Activated CD4-positive, alpha-beta memory T cell treated with anti-CD3 and anti-CD28 coated beads for 36 hours (primary cell): Measurements from ENCODE around the gene HAS3. TPM values are rescaled to one million over a fixed set of nuclear protein-coding genes. Genes with fewer than 3 reads are reported as not detected.
"Not testable (repeated sequence)": the region's sequence is repeated elsewhere in the genome, so short reads cannot be mapped to it uniquely, and the experiment has no call there.

Source experiments
- CTCF ChIA-PET: fragments of 350-600 bp; sonication (Branson Sonifier 250); formaldehyde crosslinking; loops from one replicate; lab custom pipeline; 2021; ENCODE audit warnings: antibody characterized with exemption, inconsistent platforms; lab: Charles Lee
- POLR2A ChIA-PET: fragments of 350-600 bp; sonication (Branson Sonifier 250); formaldehyde crosslinking; loops from one replicate; lab custom pipeline; 2021; ENCODE audit warnings: antibody characterized with exemption; lab: Charles Lee
- DNase-seq: peaks from one replicate; pipeline ENCODE4 v3.0.0-alpha.2; 2020
- H3K27ac Mint-ChIP-seq: one replicate; pipeline ENCODE4 v1.8.0; 2021; ENCODE audit warnings: mixed read lengths
- H3K27me3 Mint-ChIP-seq: one replicate; pipeline ENCODE4 v1.8.0; 2021; ENCODE audit warnings: mixed read lengths
- H3K36me3 Mint-ChIP-seq: one replicate; pipeline ENCODE4 v1.8.0; 2021; ENCODE audit warnings: mixed read lengths
- H3K4me1 Mint-ChIP-seq: one replicate; pipeline ENCODE4 v1.8.0; 2021; ENCODE audit warnings: low read depth, mixed read lengths
- H3K4me3 Mint-ChIP-seq: one replicate; pipeline ENCODE4 v1.8.0; 2021; ENCODE audit warnings: mild to moderate bottlenecking, mixed read lengths
- H3K9me3 Mint-ChIP-seq: one replicate; pipeline ENCODE4 v1.8.0; 2021; ENCODE audit warnings: mixed read lengths
- intact Hi-C: fragments of 100-400 bp; cut with micrococcal nuclease; formaldehyde crosslinking; loops from one replicate; pipeline ENCODE4 v1.15.1; 2023
- total RNA-seq, 2 experiments: library from RNA; stranded (reverse); gene quantifications; one replicate each; pipeline ENCODE4 v1.2.3, GENCODE V29; 2021

Gene HAS3
- total RNA-seq, 2 experiments from 2014 or later: 0.10 to 0.21 TPM

DNA sequence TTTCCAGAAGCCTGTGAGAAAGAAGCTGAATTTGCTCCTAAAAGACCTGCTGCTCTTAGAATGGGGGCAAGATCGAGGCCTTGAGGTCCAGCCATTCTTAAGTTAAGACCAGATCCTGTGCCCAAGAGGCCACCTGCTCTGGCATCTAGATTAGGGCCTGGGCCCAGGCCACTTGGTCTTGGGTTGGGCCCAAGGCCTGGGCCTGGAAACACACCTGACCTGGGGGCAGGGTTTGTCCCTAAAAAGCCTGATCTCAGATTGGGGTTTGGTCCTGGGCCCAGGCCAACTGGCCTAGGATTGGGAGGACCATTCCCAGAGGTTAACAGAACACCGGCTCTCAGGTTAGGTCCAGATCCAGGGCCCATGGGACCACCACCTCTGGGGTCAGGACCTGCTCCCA, 14.1 kb downstream of the HAS3 start:
- H3K27ac Mint-ChIP-seq: no peak overlapping the region
- CTCF ChIA-PET: no interaction called here
- H3K4me1 Mint-ChIP-seq: peaks cover 3% of the 10 kb centered on the region
- intact Hi-C loops: no loop called here
- H3K9me3 Mint-ChIP-seq: no peaks in the 10 kb centered on the region
- POLR2A ChIA-PET: interaction anchor here (1.1 kb wide), 1 partner anchor 14 kb away, joined by 3 read pairs; the partner anchor contains the start of gene HAS3
- H3K36me3 Mint-ChIP-seq: peaks cover 42% of the 10 kb centered on the region
- no peaks in the 10 kb centered on the region for H3K27me3 Mint-ChIP-seq
- H3K4me3 Mint-ChIP-seq: no peak overlapping the region
- no peak for DNase-seq

DNA sequence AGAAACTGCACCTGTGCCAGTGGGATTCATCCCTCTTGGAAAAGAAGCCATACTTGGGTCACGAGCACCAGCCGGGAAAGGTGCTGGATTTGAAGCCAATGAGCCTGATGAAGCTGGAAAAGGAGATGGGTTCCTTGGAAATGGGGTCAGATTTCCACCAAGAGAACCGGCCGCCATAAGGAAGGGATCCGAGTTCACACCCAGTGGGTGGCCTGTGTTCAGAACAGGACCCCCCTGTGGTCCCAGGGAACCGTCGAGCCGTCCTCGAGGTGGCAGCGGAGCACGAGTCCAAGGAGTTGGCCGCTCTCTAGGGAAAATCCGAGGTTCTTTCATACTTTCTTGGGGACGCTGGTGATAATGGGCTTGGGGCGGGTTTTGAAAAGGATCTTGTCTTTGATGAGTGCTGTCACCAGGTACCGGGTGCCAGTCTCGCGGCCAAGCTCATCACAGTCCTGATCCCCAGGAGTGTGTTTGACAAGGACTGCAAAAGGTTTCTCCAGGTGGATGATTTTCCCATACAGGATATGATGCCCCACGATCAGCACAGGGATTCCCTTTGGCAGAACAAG, 14.7 kb downstream of the HAS3 start:
- no peaks in the 10 kb centered on the region for H3K9me3 Mint-ChIP-seq
- ChIA-PET CTCF (interaction anchor here (6.2 kb wide), 1 partner anchor 7 kb away, joined by 91 read pairs; no protein-coding TSS in a partner anchor), POLR2A (no interaction called here)
- DNase-seq: no peak
- H3K4me1 Mint-ChIP-seq: peaks cover 3% of the 10 kb centered on the region
- intact Hi-C loops: loop anchor here (10.0 kb wide), 1 partner anchor 415 kb away; no protein-coding TSS in a partner anchor
- no peak overlapping the region for H3K27ac Mint-ChIP-seq
- H3K4me3 Mint-ChIP-seq: no peak overlapping the region
- no peaks in the 10 kb centered on the region for H3K27me3 Mint-ChIP-seq
- peaks cover 36% of the 10 kb centered on the region for H3K36me3 Mint-ChIP-seq

DNA sequence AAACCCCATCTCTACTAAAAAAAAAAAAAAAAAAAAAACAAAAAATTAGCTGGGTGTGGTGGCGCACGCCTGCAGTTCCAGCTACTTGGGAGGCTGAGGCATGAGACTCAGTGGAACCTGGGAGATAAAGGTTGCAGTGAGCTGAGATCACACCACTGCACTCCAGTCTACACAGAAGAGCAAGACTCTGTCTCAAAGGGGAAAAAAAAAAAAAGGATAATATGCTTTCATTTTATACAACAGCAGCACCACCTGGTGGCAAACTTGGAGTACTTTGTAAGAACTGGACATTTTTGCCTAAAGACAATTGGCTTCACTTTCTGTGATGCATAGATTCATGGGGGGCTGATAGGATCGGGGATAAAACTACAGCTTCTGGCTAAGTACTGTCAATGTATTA, 18.5 kb downstream of the HAS3 start:
- Mint-ChIP-seq H3K4me1 (peaks cover 26% of the 10 kb centered on the region), H3K27me3 (no peaks in the 10 kb centered on the region), H3K27ac (no peak overlapping the region), H3K9me3 (no peaks in the 10 kb centered on the region), H3K36me3 (peaks cover 28% of the 10 kb centered on the region), H3K4me3 (no peak overlapping the region)
- ChIA-PET CTCF (interaction anchor here (0.6 to 6.2 kb wide), 32 partner anchors 10 to 1232 kb away, joined by 3 to 91 read pairs (median 4); partner anchors contain the start of genes CHTF8, HAS3, UTP4 and ZFP90), POLR2A (no interaction called here)
- DNase-seq: peak; percentile 57
- intact Hi-C loops: loop anchor here (1.0 to 10.0 kb wide), 2 partner anchors 277 to 419 kb away; no protein-coding TSS in a partner anchor

DNA sequence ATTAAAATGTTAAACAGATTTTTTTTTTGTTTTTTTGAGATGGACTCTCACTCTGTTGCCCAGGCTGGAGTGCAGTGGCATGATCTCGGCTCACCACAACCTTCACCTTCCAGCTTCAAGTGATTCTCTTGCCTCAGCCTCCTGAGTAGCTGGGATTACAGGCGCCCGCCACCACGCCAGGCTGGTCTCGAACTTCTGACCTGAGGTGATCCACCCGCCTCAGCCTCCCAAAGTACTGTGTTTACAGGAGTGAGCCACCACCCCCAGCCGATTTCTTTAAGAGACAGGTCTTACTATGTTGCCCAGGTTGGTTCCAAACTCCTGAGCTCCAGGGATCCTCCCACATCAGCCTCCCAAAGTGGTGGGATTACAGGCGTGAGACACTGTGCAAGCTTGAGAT, 19.0 kb downstream of the HAS3 start:
- H3K4me3 Mint-ChIP-seq, H3K27me3 Mint-ChIP-seq, H3K9me3 Mint-ChIP-seq, POLR2A ChIA-PET, DNase-seq, H3K27ac Mint-ChIP-seq: not testable (repeated sequence)
- intact Hi-C loops: loop anchor here (1.0 to 10.0 kb wide), 2 partner anchors 277 to 420 kb away; no protein-coding TSS in a partner anchor
- Mint-ChIP-seq H3K36me3 (peaks cover 27% of the 10 kb centered on the region), H3K4me1 (peaks cover 27% of the 10 kb centered on the region)
- CTCF ChIA-PET: interaction anchor here (0.6 to 6.2 kb wide), 33 partner anchors 9 to 1232 kb away, joined by 3 to 91 read pairs (median 4); partner anchors contain the start of genes CHTF8, HAS3 and UTP4

DNA sequence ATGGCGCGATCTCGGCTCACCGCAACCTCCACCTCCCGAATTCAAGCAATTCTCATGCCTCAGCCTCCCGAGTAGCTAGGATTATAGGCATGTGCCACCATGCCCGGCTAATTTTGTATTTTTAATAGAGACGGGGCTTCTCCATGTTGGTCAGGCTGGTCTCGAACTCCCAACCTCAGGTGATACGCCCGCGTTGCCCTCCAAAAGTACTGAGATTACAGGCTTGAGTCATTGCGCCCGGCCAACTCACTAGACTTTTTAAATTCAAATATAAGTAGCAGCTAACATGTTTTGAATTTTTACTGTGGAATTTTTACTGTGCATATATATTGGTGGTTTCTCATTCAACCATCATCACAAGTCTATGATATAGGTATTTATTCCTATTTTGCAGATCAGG, 19.5 kb downstream of the HAS3 start:
- H3K27ac Mint-ChIP-seq: not testable (repeated sequence)

DNA sequence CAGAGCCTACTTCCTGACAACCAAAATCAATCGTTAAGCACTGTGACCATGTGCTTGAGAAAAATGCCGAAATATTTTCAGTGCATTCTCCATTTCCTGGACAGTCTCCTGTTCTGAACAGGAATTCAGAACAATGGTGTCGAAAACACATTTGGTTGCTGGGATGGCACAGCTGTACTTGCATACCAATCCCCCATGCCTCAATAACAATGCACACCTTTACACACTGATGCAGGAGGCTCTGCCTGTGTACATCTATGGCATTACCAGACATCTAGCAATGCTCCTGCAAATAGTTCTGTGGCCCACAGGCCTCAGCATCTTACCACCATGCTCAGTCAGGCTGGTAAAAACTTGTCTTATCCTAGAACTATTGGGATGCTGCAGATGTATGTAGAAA, 20.8 kb downstream of the HAS3 start:
- no peaks in the 10 kb centered on the region for H3K9me3 Mint-ChIP-seq
- H3K4me1 Mint-ChIP-seq: peaks cover 43% of the 10 kb centered on the region
- intact Hi-C loops: loop anchor here (10.0 kb wide), 1 partner anchor 421 kb away; no protein-coding TSS in a partner anchor
- H3K27me3 Mint-ChIP-seq: no peaks in the 10 kb centered on the region
- no peak for DNase-seq
- ChIA-PET CTCF (interaction anchor here (2.3 to 6.2 kb wide), 2 partner anchors 13 to 41 kb away, joined by 5 to 91 read pairs; no protein-coding TSS in a partner anchor), POLR2A (no interaction called here)
- H3K4me3 Mint-ChIP-seq: no peak overlapping the region
- H3K36me3 Mint-ChIP-seq: peaks cover 13% of the 10 kb centered on the region
- H3K27ac Mint-ChIP-seq: no peak overlapping the region

More for the DNA sequence above, 19.5 kb downstream of the HAS3 start:
- CTCF ChIA-PET: interaction anchor here (0.8 to 6.2 kb wide), 15 partner anchors 9 to 604 kb away, joined by 3 to 91 read pairs (median 7); partner anchors contain the start of genes CHTF8 and UTP4
- H3K9me3 Mint-ChIP-seq, H3K27me3 Mint-ChIP-seq, POLR2A ChIA-PET, H3K4me3 Mint-ChIP-seq, DNase-seq: not testable (repeated sequence)
- intact Hi-C loops: loop anchor here (1.0 to 10.0 kb wide), 2 partner anchors 278 to 420 kb away; no protein-coding TSS in a partner anchor
- peaks cover 25% of the 10 kb centered on the region for H3K36me3 Mint-ChIP-seq
- peaks cover 32% of the 10 kb centered on the region for H3K4me1 Mint-ChIP-seq

DNA sequence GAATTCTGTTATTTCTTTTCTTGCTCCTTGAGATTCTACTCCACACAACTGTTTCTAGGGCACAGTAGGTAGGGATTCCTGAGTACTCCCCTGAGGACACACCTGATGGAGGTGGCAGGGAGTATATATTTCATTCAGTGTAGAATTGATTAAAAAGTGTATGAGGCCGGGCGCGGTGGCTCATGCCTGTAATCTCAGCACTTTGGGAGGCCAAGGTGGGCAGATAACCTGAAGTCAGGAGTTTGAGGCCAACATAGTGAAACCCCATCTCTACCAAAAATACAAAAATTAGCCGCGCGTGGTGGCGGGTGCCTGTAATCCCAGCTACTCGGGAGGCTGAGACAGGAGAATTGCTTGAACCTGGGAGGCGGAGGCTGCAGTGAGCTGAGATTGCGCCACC, 21.3 kb downstream of the HAS3 start:
- DNase-seq, H3K27ac Mint-ChIP-seq, H3K9me3 Mint-ChIP-seq, H3K4me3 Mint-ChIP-seq, H3K27me3 Mint-ChIP-seq, POLR2A ChIA-PET: not testable (repeated sequence)
- intact Hi-C loops: loop anchor here (10.0 kb wide), 1 partner anchor 422 kb away; no protein-coding TSS in a partner anchor
- CTCF ChIA-PET: interaction anchor here (2.3 kb wide), 1 partner anchor 40 kb away, joined by 5 read pairs; no protein-coding TSS in a partner anchor
- Mint-ChIP-seq H3K4me1 (peaks cover 47% of the 10 kb centered on the region), H3K36me3 (peaks cover 11% of the 10 kb centered on the region)

DNA sequence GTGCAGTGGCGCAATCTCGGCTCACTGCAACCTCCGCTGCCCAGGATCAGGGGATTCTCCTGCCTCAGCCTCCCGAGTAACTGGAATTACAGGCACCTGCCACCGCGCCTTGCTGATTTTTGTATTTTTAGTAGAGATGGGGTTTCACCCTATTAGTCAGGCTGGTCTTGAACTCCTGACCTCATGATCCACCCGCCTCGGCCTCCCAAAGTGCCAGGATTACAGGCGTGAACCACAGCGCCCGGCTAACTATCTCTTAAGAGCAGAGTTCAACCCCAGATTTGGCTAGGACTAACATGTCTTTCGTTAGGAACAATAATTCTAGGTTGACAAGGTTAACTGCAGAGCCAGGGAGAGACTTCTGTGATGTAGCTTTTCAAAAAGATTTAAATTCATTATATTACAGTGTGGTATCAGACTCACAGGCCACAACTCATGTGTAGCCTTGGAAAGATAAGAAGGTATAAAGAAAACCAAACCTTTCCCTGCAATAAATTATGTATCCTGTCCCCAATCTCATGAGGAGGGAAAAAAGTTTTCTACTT, 22.6 kb downstream of the HAS3 start:
- no peak for DNase-seq
- H3K36me3 Mint-ChIP-seq: peaks cover 10% of the 10 kb centered on the region
- CTCF ChIA-PET: interaction anchor here (0.6 to 1.2 kb wide), 3 partner anchors 22 to 172 kb away, joined by 3 to 4 read pairs (median 4); no protein-coding TSS in a partner anchor
- H3K4me1 Mint-ChIP-seq: peaks cover 47% of the 10 kb centered on the region
- no peaks in the 10 kb centered on the region for H3K9me3 Mint-ChIP-seq
- POLR2A ChIA-PET: no interaction called here
- intact Hi-C loops: loop anchor here (10.0 kb wide), 1 partner anchor 423 kb away; no protein-coding TSS in a partner anchor
- H3K4me3 Mint-ChIP-seq: no peak overlapping the region
- H3K27me3 Mint-ChIP-seq: no peaks in the 10 kb centered on the region
- no peak overlapping the region for H3K27ac Mint-ChIP-seq

DNA sequence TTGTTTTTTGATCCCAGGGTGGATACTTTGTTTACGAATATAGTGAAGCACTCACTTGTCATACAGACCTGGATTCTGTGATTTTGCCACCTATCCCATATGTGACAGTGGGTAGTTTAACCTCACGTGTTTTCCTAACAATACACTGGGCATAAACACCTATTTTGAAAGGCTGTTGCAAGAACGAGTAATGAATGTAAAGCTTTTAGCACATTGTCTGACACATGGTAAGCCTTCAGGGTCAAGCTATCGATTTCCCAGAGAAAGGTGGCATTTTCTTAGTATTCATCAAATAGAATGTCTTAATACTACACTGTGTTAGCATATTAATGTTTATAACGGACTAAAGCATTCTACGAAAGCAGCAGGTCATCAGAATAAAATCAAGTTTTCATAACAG, 25.0 kb downstream of the HAS3 start:
- POLR2A ChIA-PET: interaction anchor here (0.7 to 4.3 kb wide), 2 partner anchors 36 to 819 kb away, joined by 3 to 31 read pairs; partner anchors contain the start of genes PRMT7 and SLC7A6OS
- peaks cover 21% of the 10 kb centered on the region for H3K36me3 Mint-ChIP-seq
- peaks cover 62% of the 10 kb centered on the region for H3K4me1 Mint-ChIP-seq
- no peaks in the 10 kb centered on the region for H3K9me3 Mint-ChIP-seq
- peak overlapping the region; percentile 91 for H3K27ac Mint-ChIP-seq
- DNase-seq: no peak
- H3K27me3 Mint-ChIP-seq: no peaks in the 10 kb centered on the region
- intact Hi-C loops: loop anchor here (5.0 kb wide), 1 partner anchor 603 kb away; no protein-coding TSS in a partner anchor
- H3K4me3 Mint-ChIP-seq: peak overlapping the region; percentile 97
- CTCF ChIA-PET: interaction anchor here (1.5 to 1.6 kb wide), 2 partner anchors 17 to 610 kb away, joined by 5 to 11 read pairs; no protein-coding TSS in a partner anchor

DNA sequence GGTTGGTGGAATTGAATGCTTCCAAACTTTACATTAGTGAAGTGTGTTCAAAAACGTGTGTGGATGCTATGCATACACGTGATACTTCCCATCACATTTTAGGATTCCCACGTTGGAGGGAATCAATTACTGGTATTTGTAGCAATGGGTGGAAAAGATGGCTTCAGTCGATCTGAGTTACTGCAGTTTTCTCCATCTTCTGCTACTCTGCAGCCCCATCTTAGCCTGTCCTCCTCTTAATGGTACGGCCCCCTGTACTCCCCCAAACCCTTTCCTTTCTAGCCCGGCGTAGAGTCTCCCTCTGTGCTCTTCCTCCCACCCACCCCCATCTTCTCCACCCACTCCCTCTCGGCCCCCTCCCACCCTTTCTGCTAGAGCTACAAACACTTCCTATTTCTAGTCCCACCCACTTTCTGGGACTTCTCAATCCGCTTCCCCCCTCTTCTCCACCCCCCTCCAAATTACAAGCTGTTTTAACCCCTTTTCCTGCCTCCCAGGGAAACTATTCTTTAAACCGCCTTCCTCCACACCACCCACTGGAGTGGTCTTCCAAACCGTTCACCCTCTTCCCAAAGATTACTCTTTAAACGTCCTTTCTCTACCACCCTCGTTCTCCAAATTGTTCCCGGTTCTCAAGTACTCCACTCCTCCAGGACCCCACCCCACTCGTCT, 25.9 kb downstream of the HAS3 start:
- POLR2A ChIA-PET: interaction anchor here (4.3 kb wide), 1 partner anchor 35 kb away, joined by 31 read pairs; no protein-coding TSS in a partner anchor

DNA sequence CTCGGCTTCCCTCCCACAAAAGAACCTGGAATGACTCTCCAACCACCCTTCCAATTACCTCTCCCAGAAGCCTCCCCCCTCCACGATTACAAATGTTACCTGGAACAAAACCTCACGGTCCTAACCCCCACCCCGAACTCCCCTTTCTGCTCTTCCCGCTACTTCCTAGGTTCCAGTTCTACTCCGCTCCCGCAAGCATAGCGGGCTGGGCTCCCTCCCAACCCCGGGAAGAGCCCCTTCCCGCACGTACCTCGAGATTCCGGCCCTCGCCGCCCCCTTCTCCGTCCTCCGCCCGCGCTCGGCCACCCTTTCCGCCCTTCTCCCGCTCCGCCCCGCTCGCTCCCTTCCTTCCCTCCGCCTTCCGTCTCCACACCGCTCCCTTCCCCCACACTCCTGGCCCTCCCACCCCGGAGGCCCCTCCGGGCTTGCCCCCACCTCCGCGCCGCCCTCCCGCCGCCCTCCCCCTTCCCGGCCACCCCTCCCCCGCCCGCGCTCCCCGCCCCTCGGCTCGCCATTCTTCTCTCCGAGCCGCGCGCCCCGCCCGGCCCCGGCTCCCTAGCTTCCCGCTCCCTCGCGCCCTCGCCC, 26.5 kb downstream of the HAS3 start:
- intact Hi-C loops: loop anchor here (2.0 to 5.0 kb wide), 2 partner anchors 285 to 605 kb away; no protein-coding TSS in a partner anchor
- CTCF ChIA-PET: interaction anchor here (4.0 kb wide), 1 partner anchor 8 kb away, joined by 22 read pairs; no protein-coding TSS in a partner anchor
- H3K4me1 Mint-ChIP-seq: peaks cover 62% of the 10 kb centered on the region
- peak; percentile 86 for DNase-seq
- no peaks in the 10 kb centered on the region for H3K9me3 Mint-ChIP-seq
- H3K27ac Mint-ChIP-seq: peak overlapping the region; percentile 91
- H3K4me3 Mint-ChIP-seq: peak overlapping the region; percentile 97
- POLR2A ChIA-PET: interaction anchor here (1.0 to 4.3 kb wide), 3 partner anchors 35 to 180 kb away, joined by 3 to 31 read pairs (median 8); partner anchors contain the start of gene SNTB2
- peaks cover 25% of the 10 kb centered on the region for H3K36me3 Mint-ChIP-seq
- no peaks in the 10 kb centered on the region for H3K27me3 Mint-ChIP-seq

More for the DNA sequence above, 25.9 kb downstream of the HAS3 start:
- Mint-ChIP-seq H3K4me1 (peaks cover 62% of the 10 kb centered on the region), H3K9me3 (no peaks in the 10 kb centered on the region), H3K27ac (peak overlapping the region; percentile 91), H3K4me3 (peak overlapping the region; percentile 97), H3K36me3 (peaks cover 22% of the 10 kb centered on the region), H3K27me3 (no peaks in the 10 kb centered on the region)
- CTCF ChIA-PET: no interaction called here
- intact Hi-C loops: loop anchor here (5.0 kb wide), 1 partner anchor 604 kb away; no protein-coding TSS in a partner anchor
- DNase-seq: peak; percentile 17
